Middle frontal gyrus (tissue), 1 donor: ENCODE results near the gene FOXK1.
"Not testable (repeated sequence)": the region's sequence is repeated elsewhere in the genome, so short reads cannot be mapped to it uniquely, and the experiment has no call there.

Source experiments
- DNase-seq: peaks from one replicate; pipeline ENCODE4 v3.0.0-alpha.2; 2015; ENCODE audit warnings: low spot score; ENCODE audit errors: extremely low spot score

FOXK1 gene

GRCh38 chr7:4799508-4800268, 117.6 kb downstream of the FOXK1 start:
- DNase-seq, result no peak

- no peak for DNase-seq
Observed at GRCh38 chr7:4800487-4800886, 118.4 kb downstream of the FOXK1 start.

DNA sequence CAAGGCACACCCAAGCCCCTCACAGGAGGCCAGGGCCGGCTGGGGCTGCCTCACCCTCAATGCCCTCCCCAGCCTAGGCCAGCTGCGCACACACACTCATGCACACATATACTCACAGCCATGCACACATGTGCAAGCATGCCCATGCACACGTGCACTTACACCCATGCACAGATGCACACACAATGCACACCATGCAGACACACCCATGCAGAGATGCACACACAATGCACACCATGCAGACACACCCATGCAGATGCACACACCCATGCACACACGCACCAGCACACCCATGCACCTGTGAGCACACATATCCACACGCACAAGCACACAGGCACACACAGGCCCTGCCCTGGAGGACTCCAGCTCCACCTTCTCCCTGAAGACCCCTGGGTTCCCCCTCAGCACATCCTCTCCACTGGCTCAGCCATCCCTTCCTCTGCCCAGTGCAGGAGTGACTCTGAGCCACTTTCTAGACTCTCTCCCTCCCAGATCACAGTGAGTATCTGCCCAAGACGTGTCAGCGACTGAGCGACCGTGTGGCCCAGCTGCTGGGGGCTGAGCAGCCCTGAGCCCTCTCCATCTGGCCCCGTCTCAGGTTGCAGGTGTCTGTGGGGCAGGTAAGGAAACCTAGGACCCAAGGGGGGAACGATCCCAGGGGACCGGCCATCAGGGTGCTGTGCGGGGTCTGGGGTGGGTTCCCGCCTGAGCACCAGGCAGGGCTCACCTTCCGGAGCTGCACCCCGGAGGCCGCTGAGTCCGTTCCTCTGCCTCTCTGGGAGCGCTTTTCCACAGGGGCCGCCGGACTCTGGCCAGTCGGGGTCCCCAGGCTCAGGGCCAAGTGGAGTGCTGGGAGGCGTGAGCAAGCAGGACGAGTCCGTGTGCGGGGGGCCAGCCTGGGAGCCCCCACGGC, 119.1 kb downstream of the FOXK1 start:
- DNase-seq, result no peak

- DNase-seq, result no peak
Observed at GRCh38 chr7:4801839-4802231, 119.7 kb downstream of the FOXK1 start.

GRCh38 chr7:4802577-4802976, 120.5 kb downstream of the FOXK1 start:
- not testable (repeated sequence) for DNase-seq

DNA sequence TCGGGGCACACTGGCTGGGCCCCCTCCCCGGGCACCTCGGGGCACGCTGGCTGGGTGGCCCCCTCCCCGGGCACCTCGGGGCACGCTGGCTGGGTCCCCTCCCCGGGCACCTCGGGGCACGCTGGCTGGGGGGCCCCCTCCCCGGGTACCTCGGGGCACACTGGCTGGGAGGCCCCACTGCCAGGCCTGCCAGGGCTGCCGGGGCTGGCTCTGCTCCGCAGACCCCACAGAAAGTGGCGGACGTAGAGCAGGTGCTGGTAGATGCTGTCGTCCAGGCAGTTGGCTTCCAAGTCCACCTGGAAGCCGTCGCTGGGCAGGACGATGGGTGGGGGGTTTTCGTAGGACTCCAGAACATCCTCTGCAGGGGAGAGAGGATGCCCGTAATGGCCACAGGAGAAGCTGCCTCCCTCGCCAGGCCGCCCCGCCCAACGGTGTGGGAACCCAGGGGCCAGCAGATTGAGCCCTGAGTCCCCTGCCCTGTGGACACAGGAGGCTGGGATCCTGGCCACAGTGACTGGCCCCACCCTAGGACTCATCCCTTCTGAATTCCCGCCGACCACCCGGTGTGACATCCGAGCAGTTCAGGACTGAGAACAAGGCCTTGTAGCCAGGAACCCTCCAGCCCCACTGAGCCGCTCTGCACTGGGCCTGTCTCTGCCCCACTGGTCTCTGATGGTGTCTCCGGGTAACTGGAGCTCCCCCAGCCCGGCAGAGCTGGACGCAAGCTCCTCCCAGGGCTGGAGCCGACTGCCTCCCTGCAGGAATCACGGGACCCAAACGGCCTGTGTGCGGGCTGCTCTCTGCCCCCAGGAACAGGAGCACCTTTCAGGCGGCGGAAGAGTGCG, 121.5 kb downstream of the FOXK1 start:
- no peak for DNase-seq

GRCh38 chr7:4805110-4805983, 123.3 kb downstream of the FOXK1 start:
- DNase-seq, result no peak

DNA sequence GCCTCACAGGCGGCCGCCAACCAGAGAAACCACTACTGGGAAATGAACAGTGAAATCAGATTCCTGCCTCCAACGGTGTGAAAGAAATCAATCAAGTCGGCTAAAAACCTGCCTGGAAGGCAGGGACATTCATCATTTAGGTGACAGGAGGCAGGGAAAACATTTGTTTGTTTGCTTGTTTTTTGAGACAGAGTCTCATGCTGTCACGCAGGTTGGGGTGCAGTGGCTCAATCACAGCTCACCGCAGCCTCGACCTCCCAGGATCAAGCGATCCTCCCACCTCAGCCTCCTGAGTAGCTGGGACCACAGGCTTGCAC, 123.8 kb downstream of the FOXK1 start:
- DNase-seq, result no peak

DNA sequence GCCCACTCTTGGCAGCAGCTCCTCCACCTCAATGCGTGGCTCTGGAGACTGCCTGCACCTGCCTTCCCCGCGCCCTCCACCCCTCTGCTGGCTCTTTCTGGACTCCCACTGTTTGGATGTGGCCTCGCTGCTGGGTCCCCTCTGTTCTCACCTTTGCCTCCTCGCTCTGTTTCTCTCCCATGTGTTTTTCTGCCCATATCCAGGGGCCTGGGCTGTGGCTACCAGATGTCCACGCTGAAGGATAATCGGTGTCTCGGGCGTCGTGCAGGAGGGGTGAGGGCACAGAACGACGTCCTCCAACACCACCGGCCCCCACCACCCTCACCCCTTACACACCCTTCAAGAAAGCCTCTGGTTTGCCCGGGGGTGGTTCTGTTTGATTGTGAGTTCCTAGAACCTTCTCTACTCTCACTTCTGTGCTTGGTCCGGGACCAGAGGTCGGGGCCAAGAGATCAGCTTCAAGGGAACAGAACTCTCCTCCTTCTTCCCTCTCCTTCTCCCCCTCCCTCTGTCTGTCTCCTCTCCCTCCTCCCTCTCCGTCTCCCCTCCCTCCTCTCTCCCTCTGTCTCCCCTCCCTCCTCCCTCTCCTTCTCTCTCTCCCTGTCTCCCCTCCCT, 125.0 kb downstream of the FOXK1 start:
- no peak for DNase-seq

- no peak for DNase-seq
Observed at GRCh38 chr7:4807598-4808016, 125.5 kb downstream of the FOXK1 start.

DNA sequence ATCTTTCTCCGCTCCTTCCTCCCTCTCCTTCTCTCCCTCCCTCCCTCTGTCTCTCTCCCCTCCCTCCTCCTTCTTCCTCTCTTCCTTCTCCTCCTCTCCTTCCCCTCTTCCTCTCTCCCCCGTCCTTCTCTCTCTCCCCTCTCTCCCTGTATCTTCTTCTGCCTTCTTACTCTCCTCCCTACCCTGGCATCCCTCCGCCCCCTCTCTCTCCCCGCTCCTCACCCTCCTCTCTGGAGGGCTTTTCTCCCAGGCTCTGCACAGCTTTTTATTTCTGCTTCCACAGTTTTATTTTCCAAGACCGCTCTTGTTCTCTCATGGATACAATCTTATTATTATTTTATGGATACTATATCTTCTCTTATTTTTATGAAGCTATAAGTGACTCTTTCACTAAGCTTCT, 125.9 kb downstream of the FOXK1 start:
- DNase-seq, result no peak

- no peak for DNase-seq
Observed at GRCh38 chr7:4808565-4808964, 126.5 kb downstream of the FOXK1 start.

- no peak for DNase-seq
Observed at GRCh38 chr7:4809091-4809591, 127.0 kb downstream of the FOXK1 start.

DNA sequence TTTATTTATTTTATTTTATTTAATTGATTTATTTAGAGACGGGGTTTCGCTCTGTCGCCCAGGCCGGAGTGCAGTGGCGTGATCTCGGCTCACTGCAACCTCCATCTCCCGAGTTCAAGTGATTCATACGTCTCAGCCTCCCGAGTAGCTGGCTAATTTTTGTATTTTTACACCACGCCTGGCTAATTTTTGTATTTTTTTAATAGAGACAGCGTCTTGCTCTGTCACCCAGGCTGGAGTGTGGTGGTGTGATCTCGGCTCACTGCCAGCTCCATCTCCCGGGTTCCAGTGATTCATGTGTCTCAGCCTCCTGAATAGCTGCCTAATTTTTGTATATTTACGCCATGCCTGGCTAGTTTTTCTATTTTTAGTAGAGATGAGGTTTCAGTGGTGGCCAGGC, 127.6 kb downstream of the FOXK1 start:
- DNase-seq, result no peak

- no peak for DNase-seq
Observed at GRCh38 chr7:4814433-4814832, 132.3 kb downstream of the FOXK1 start.

DNA sequence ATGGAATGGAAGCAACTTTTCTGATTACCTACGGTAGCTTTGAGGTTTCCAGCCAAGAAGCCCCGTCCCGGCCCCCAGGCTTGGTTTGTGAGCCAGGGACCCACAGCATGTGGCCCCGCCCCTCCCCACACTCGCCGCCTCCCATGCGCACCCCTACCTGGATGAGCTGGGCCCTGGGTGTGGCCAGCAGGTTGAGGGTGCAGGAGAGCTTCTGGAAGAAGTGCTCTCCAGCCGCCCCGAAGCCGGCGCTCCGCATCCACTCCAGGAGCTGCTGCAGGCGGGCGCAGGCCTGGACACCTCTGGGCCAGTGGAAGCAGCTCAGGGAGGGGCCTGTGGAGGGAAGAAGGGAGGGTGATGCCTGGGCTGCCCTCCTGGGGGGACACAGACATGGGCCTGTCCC, 133.0 kb downstream of the FOXK1 start:
- DNase-seq, result no peak

DNA sequence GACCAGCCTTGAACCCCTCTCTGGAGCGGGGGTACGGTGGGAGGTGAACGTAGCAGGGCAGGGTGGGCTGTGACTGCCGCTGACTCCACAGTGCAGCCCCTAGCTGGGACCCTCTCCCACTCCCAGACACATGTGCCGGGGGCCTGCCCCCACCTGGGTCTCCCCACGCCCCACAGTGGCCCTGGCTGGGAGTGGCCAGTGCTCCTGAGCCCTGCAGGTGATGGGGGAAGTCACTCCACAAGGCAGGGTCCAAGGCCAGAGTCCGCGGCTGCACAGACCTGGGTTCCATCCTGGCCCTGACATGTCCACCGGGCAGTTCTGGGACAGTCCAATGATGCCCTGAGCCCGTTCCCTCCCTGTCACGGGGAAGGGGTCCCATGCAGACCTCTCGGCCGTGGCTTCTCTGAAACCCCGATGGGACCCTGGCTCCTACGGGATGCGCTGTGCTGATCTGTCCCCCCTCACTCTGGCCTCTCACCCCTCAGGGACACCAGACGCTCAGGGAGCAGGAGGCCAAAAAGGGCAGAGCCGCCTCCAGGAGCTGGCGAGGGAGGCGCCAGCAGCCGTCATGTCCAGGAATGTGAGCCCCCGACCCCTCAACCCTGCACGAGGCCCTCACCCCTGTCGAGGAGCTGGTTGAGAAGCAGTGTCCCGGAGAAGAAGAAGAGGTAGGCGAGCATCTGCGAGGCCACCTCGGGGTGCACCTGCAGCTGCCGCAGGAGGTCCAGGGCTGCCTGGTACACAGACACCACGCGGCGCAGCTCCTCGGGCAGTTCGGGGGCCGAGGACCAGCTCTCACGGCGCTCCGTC, 133.7 kb downstream of the FOXK1 start:
- no peak for DNase-seq

- DNase-seq, result no peak
Observed at GRCh38 chr7:4816419-4817080, 134.5 kb downstream of the FOXK1 start.
